ENCODE results near the gene CPT1C.
A peak's percentile ranks its signal among the peaks of the same experiment; 100 is the strongest.

Gene CPT1C

GRCh38 chr19:49660338-49660961, 30.5 kb upstream of the CPT1C start:
- DNase-seq (ENCODE audit: low read depth), result no peak

GRCh38 chr19:49662011-49662410, 28.9 kb upstream of the CPT1C start:
- DNase-seq (ENCODE audit: low read depth), result no peak

- no peak for DNase-seq (ENCODE audit: low read depth)
Measured at GRCh38 chr19:49663224-49663623, 27.7 kb upstream of the CPT1C start.

GRCh38 chr19:49664171-49665035, 26.5 kb upstream of the CPT1C start:
- DNase-seq (ENCODE audit: low read depth), result peak; percentile 90

GRCh38 chr19:49665036-49665350, 25.9 kb upstream of the CPT1C start:
- no peak for DNase-seq (ENCODE audit: low read depth)

- peak; percentile 96 for DNase-seq (ENCODE audit: low read depth)
Measured at GRCh38 chr19:49665351-49666119, 25.4 kb upstream of the CPT1C start, which contains the start of the genes BCL2L12 and IRF3. Gene BCL2L12, plus strand, starts transcription at chr19:49665933. Its CDS starts 760 bp downstream, at chr19:49666693. Gene IRF3, minus strand, starts transcription at chr19:49665857. Its CDS starts 1,019 bp downstream, at chr19:49664838.

- no peak for DNase-seq (ENCODE audit: low read depth)
Measured at GRCh38 chr19:49666120-49666444, 24.8 kb upstream of the CPT1C start.

- DNase-seq (ENCODE audit: low read depth), result no peak
Measured at GRCh38 chr19:49667473-49667872, 23.4 kb upstream of the CPT1C start.

- DNase-seq (ENCODE audit: low read depth), result no peak
Measured at GRCh38 chr19:49669516-49669915, 21.4 kb upstream of the CPT1C start.

- DNase-seq (ENCODE audit: low read depth), result peak; percentile 62
Measured at GRCh38 chr19:49672131-49672919, 18.6 kb upstream of the CPT1C start.

GRCh38 chr19:49676136-49676783, 14.7 kb upstream of the CPT1C start:
- no peak for DNase-seq (ENCODE audit: low read depth)

- DNase-seq (ENCODE audit: low read depth), result peak; percentile 86
Measured at GRCh38 chr19:49676784-49677230, 14.1 kb upstream of the CPT1C start.

GRCh38 chr19:49677231-49677900, 13.6 kb upstream of the CPT1C start, which contains the start of gene PRMT1:
Gene PRMT1, plus strand, starts transcription at chr19:49677271. Its CDS starts 10 bp downstream, at chr19:49677281.
- peak; percentile 37 for DNase-seq (ENCODE audit: low read depth)

- DNase-seq (ENCODE audit: low read depth), result peak; percentile 46
Measured at GRCh38 chr19:49677901-49678674, 12.8 kb upstream of the CPT1C start.

GRCh38 chr19:49678985-49679770, 11.7 kb upstream of the CPT1C start:
- DNase-seq (ENCODE audit: low read depth), result no peak

- DNase-seq (ENCODE audit: low read depth), result no peak
Measured at GRCh38 chr19:49679771-49680413, 11.0 kb upstream of the CPT1C start.

GRCh38 chr19:49680421-49681351, 10.2 kb upstream of the CPT1C start:
- DNase-seq (ENCODE audit: low read depth), result peak; percentile 98

Data from stimulated activated CD8-positive, alpha-beta memory T cell treated with anti-CD3 and anti-CD28 coated beads, Interleukin-15, amount 100 ng/mL, for 24 hours (primary cell).